Left ventricle myocardium superior (tissue), 1 donor: ENCODE data around the gene PITPNC1. TPM values are rescaled to one million over a fixed set of nuclear protein-coding genes. Genes with fewer than 3 reads are reported as not detected.
"Not testable (repeated sequence)": the region's sequence is repeated elsewhere in the genome, so short reads cannot be mapped to it uniquely, and the experiment has no call there.

ENCODE experiments used
- ATAC-seq: fragments of 200-7000 bp; cut with Tn5 transposase; one replicate; pipeline ENCODE4 v1.9.1; 2020; ENCODE audit warnings: mild to moderate bottlenecking, moderate library complexity
- DNase-seq: peaks from one replicate; pipeline ENCODE4 v3.0.0-alpha.2; 2020
- intact Hi-C: fragments of 100-400 bp; cut with micrococcal nuclease; formaldehyde crosslinking; loops from one replicate; pipeline ENCODE4 v1.11.0; 2022
- total RNA-seq: library from RNA; stranded (reverse); fragmentation: NEBNext Ultra II Directional; extraction: Animal tissue kit (Norgen Biotek cat#: 25700); gene quantifications from one replicate; pipeline ENCODE4 v1.2.1, GENCODE V29; 2021
- donor health status: DM: no; HTN: yes; CAD: no; lungs with severe emphysema.

The PITPNC1 gene
- total RNA-seq, 1 donor from 2014 or later, result 11.0 TPM

GRCh38 chr17:67578142-67578457, 201.0 kb downstream of the PITPNC1 start:
- ATAC-seq (no peak), DNase-seq (no peak)
- intact Hi-C loops, result no loop called here

DNA sequence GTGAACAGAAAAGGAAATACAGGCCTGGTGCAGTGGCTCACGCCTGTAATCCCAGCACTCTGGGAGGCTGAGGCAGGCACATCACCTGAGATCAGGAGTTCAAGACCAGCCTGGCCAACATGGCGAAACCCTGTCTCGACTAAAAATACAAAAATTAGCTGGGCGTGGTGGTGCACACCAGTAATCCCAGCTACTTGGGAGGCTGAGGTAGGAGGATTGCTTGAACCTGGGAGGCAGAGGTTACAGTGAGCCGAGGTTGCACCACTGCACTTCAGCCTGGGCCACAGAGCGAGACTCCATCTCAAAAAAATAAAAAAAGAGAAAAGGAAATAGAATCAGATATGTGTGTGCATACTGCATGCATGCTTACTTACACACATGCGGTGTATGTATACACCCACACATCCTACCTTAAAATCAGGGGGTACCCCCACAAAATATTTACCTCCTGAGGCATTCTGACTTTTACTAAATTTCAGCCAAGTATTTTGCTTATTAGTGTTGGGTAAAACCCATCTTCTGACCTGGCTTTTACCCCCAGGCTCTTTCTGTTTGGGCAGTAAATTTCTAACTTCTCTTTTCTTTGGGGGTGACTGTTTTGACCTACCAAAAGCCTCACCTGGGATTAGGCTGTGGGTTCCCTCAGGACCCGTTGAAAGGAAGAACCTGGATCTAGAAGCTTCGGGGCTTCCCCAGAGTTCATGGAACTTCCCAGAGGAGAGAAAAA, 201.8 kb downstream of the PITPNC1 start:
- ATAC-seq, intact Hi-C loops, DNase-seq: not testable (repeated sequence)

DNA sequence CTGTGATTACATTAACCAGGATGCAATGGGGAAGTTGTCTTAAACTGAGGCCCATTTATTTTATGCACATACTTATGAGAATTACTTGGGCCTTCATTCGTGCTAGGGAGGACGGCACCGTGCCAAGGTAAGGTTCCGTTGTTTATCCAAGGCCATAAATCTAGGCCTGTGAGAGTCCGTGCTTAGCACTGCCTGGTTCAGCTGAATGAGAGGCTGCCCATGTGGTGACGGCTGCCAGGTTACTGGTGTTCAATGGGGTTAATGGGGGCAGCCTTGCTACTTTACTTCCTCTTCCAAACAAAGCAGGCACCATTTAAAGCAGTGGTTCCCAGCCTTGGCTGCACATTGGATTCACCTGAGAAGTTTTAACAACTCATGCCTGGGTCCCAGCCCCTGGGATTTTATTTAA, 205.6 kb downstream of the PITPNC1 start:
- DNase-seq, result no peak
- intact Hi-C loops, result no loop called here
- no peak for ATAC-seq

GRCh38 chr17:67585077-67585602, 208.1 kb downstream of the PITPNC1 start:
- DNase-seq (no peak), ATAC-seq (no peak)

DNA sequence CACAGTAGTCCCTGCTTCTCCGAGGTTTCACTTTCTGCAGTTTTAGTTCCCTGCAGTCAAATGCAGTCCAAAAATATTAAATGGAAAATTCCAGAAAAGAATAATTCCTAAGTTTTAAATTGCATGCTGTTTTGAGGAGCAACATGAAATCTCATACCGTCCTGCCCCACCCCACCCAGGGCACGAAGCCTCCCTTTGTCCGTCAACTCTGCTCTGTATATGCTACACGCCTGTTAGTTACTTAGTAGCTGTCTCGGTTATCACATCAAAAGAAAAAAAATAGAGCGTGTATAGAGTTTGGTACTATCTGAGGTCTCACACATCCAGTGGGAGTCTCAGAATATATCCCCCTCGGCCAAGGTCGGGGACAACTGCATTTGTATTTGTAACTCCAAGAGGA, 211.2 kb downstream of the PITPNC1 start:
- ATAC-seq (no peak), DNase-seq (no peak)
- intact Hi-C loops, result no loop called here

More at GRCh38 chr17:67585077-67585602, 208.1 kb downstream of the PITPNC1 start:
- intact Hi-C loops, result no loop called here

DNA sequence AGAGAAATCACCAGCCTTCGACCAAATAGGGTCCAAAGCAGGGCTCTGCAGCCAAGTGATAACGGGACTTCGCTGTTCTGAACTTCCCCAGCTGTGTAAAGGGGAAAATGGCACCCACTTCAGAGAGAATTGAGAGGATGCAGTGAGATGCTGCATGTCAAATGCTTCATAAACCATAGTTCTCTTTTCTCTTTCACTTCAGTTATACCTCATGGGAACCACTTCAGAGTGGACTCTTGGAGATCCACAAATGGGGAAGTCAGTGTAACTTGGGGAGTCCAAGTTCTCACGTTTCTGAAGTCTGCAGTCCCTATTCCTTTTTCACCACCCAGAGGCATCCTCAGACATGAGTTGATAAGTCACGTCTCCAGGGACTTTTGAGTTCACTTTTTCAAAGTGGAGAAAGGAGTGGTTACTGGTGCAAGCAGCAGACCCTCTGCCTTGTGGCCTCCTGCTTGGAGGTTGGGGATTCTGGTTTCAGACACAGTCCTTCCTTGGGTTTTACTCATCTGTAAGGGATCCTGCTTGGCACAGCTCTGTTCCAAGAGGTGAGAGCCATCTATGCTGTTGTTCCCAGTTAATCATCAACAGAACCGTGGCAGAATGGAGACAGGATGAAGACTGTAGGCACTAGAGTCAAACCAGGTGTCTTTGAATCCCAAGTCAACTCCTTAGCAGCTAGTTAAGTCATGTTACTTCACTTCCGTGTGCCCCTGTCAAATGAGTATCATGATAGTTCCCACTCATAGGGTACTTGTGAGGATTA, 217.2 kb downstream of the PITPNC1 start:
- DNase-seq (no peak), ATAC-seq (no peak)
- intact Hi-C loops, result no loop called here

DNA sequence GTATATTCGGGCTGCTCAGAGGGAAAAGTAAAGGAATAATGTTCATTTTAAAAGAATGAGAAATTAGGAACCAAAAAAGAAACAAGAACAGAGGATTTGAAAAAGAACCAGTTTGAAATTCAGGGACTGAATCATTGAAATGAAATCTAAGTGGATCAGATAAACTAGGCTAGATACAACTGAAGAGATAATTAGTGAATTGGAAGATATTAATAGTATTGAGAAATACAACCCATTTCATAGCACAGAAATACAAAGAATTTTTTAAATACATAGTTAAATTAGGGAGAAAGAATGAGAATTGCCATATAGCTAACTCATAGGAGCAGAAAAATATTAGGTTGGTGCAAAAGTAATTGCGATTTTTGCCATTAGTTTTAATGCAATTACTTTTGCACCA, 223.3 kb downstream of the PITPNC1 start:
- intact Hi-C loops, result no loop called here
- ATAC-seq, result no peak
- no peak for DNase-seq

GRCh38 chr17:67601897-67602296, 224.8 kb downstream of the PITPNC1 start:
- ATAC-seq (no peak), DNase-seq (no peak)
- intact Hi-C loops, result no loop called here

DNA sequence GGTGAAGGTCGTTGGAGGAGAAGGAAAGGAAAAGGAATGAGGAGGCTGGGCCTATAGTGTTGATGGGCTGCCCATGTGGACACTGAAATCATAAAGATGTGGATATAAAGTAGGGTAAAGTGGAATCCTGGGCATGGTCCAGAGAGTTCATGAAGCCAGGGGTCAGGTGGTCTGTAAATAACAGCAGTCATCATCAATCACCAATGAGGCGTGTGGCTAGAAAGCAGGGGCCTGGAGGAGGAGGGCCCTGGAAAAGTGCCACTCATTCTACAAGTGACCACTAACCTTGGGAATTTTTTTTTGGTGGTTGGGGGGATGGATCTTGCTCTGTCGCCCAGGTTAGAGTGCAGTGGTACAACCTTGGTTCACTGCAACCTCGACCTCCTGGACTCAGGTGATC, 225.4 kb downstream of the PITPNC1 start:
- DNase-seq, result no peak
- ATAC-seq, result no peak
- intact Hi-C loops, result no loop called here

GRCh38 chr17:67602974-67603373, 225.9 kb downstream of the PITPNC1 start:
- no peak for DNase-seq
- intact Hi-C loops, result no loop called here
- no peak for ATAC-seq

- peak; percentile 84 for DNase-seq
- intact Hi-C loops, result no loop called here
- ATAC-seq, result peak; percentile 87
Observed at GRCh38 chr17:67605256-67605912, 228.3 kb downstream of the PITPNC1 start.

DNA sequence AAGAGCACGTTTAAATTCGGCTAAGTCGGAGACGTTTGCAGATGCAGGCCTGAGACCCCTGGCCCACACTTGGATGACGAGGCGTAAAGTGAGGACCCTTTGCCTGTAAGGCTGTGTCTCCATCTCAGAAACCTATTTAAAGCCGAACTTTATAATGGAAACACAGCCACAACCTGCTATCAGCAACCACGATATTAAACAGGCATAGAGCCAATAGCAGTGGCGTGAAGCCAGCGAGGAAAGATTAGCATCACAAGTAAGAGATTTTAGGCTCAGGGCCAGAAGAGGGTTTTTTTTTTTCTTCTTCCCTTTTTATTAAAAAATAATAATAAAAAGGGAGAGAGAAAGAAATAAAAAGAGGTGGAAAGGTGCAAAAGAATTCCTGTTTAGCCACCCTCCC, 229.4 kb downstream of the PITPNC1 start:
- intact Hi-C loops, result no loop called here
- DNase-seq, result no peak

GRCh38 chr17:67606896-67607604, 230.0 kb downstream of the PITPNC1 start:
- intact Hi-C loops, result no loop called here
- DNase-seq (no peak), ATAC-seq (peak; percentile 77)

More for the DNA sequence above, 229.4 kb downstream of the PITPNC1 start:
- peak; percentile 28 for ATAC-seq

DNA sequence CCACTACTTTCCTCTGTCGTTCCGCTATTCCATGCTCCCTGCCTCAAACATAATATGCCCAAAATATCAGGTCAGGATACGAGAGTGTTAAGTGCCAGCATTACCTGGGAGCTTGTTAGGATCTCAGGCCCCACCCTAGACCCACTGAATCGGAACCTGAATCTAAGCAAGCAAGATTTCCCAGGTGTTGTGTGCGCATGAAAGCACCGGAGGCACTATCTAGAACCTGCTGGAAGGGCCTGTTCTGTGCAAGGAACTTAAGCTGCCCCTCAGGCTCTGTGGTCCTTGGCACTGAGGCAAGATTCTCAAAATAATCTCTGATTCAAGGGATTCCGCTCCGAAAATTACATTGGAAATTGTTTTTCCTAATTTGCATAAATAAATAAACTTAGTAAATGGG, 233.0 kb downstream of the PITPNC1 start:
- intact Hi-C loops, result no loop called here
- DNase-seq (no peak), ATAC-seq (no peak)

GRCh38 chr17:67613961-67614360, 236.9 kb downstream of the PITPNC1 start:
- intact Hi-C loops, result no loop called here
- ATAC-seq (no peak), DNase-seq (no peak)

DNA sequence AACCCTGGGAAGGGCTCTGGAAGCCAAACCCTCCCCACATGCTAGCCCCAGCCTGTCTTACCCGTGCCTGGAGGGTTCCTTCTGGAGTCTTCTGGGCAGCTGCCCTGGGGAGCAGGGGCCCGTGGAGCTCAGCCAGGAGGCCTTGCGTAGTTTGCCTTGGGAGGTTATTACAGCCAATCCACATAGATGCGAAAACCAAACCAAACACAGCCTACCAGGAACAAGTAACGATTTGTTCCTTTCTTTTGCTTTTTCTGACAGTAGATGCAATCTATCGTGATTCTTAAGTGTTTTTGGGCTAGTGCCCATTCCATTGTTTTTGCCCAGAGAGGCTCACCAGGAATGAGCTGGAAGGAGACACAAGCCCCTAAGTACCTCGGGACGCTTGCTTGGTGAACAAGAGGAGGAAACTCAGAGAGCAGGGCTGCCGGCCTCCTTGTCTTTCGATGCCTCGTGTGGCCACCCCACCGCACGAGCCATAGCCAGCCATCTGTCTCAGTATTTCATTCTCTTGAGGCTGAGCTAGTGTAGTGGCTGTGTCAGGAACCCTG, 238.0 kb downstream of the PITPNC1 start:
- intact Hi-C loops, result no loop called here
- DNase-seq (no peak), ATAC-seq (peak; percentile 21)

GRCh38 chr17:67615736-67616135, 238.7 kb downstream of the PITPNC1 start:
- ATAC-seq, result no peak
- DNase-seq, result no peak
- intact Hi-C loops, result no loop called here

DNA sequence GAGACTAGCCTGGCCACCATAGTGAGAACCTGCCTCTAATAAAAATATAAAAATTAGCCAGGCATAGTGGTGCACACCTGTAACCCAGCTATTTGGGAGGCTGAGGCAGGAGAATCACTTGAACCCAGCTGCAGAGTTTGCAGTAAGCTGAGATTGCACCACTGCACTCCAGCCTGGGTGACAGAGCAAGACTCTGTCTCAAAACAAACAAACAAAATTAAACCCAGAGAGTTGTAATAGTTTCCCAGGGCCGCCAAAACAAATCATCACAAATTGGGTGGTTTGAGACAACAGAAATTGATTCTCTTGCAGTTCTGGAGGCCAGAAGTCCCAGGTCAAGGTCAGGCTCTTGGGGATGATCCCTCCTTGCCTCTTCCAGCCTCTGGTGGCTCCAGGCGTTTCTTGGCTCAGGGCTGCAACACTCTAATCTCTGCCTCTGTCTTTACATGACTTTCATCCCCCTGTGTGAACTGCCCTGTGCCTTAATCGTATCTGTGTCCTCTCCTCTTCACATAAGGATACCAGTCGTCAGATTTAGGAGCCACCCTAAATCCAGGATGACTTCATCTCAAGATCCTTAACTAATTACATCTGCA, 240.3 kb downstream of the PITPNC1 start:
- DNase-seq (no peak), ATAC-seq (no peak)
- intact Hi-C loops, result no loop called here

DNA sequence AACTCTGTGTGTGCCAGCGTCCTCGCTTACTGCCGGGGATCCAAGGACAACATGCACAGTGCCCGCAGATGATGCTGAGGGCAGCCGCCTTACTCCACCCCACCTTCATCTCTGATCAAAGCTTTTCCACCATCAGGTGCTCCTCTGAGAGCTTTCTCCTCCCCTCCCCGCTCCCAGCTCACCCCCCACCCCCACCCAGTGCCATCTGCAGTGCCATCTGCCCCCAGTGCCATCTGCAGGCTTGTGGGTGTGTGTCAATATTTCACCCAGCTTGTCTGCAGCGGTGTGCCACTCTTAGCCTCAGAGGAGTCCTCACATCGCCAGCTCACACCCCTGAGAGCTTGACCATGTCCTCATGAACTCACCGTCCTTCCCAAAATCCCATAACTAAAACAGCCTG, 242.5 kb downstream of the PITPNC1 start:
- no peak for DNase-seq
- intact Hi-C loops, result no loop called here

More for the DNA sequence above, 242.5 kb downstream of the PITPNC1 start:
- ATAC-seq, result no peak
